ENCODE data around the gene MARF1.
"Not testable (repeated sequence)": the region's sequence is repeated elsewhere in the genome, so short reads cannot be mapped to it uniquely, and the experiment has no call there.

MARF1 gene

DNA sequence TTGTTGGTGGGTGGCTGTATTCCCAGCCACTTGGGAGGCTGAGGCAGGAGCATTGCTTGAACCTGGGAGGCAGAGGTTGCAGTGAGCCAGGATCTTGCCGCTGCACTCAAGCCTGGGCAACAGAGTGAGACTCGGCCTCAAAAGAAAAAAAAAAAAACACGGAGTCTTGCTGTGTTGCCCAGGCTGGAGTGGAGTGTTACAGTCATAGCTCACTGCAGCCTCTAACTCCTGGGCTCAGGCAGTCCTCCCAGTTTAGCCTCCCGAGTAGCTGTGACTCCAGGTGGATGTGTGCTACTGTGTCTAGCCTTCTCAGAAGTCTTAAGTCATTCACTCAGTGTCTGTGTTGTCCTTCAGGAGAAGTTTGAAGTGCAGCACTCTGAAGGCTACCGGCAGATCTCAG, 34.5 kb upstream of the MARF1 start:
- TF ChIP-seq, protein P1, sequence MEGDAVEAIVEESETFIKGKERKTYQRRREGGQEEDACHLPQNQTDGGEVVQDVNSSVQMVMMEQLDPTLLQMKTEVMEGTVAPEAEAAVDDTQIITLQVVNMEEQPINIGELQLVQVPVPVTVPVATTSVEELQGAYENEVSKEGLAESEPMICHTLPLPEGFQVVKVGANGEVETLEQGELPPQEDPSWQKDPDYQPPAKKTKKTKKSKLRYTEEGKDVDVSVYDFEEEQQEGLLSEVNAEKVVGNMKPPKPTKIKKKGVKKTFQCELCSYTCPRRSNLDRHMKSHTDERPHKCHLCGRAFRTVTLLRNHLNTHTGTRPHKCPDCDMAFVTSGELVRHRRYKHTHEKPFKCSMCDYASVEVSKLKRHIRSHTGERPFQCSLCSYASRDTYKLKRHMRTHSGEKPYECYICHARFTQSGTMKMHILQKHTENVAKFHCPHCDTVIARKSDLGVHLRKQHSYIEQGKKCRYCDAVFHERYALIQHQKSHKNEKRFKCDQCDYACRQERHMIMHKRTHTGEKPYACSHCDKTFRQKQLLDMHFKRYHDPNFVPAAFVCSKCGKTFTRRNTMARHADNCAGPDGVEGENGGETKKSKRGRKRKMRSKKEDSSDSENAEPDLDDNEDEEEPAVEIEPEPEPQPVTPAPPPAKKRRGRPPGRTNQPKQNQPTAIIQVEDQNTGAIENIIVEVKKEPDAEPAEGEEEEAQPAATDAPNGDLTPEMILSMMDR (IDR thresholded peaks at IDR 0.05; ENCODE audit: borderline replicate concordance, insufficient read depth, low read depth, low read length): no peak
- no peak overlapping the region for H3K4me3 ChIP-seq (ENCODE audit: low read depth, low read length)

- TF ChIP-seq, protein P1 (IDR thresholded peaks at IDR 0.05; ENCODE audit: borderline replicate concordance, insufficient read depth, low read depth, low read length): no peak
- no peak overlapping the region for H3K4me3 ChIP-seq (ENCODE audit: low read depth, low read length)
These were observed 33.6 kb upstream of the MARF1 start for GRCh38 chr16:15676506-15676905.

DNA sequence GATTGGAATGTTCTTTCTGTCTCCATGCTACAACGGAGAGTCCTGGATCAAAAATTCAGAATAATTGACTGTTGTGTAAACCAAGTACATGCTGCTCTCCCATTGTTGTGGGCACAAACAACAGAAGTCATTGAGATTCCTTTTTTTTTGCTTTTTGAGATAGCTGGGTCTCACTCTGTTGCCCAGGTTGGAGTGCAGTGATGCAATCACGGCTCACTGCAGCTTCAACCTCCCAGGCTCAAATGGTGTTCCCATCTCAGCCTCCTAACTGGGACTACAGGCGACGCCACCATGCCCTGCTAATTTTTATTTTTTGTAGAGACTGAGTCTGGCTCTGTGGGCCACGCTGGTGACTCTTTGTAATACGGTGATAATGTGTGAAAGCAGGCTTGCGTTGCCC, 31.6 kb upstream of the MARF1 start:
- no peak overlapping the region for H3K4me3 ChIP-seq (ENCODE audit: low read depth, low read length)
- TF ChIP-seq, protein P1 (IDR thresholded peaks at IDR 0.05; ENCODE audit: borderline replicate concordance, insufficient read depth, low read depth, low read length): no peak

DNA sequence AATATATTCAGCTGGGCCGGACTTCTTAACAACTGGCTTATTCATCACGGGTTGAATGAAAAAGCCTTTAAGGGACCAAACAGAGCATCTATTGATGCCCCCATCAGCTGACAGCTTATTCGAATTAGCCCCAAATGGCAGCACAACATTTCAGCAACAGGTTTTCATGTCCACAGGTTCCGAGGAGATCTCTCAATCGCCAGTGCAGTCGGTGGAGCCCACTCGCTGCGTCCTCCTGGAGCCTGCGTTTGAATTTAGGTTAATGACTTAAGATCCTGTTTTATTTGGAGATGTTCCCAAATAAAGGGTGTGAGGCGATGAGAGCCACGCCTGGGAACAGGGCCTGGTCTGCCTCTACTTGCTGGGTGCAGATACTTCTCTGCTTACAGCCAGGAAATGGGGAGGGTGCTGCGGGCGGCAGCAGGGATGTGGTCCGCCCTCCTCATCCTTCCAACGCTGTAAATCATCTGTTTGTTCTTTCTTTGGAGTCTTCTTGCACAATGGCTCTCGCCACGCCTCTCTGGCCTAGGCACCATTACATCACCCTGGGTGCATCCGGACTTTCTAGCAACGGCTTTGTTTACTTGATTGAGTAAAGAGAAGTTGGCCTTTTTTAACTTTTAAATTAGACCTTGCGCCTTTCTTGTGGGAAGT, 29.7 kb upstream of the MARF1 start:
- TF ChIP-seq, protein P1 (IDR thresholded peaks at IDR 0.05; ENCODE audit: borderline replicate concordance, insufficient read depth, low read depth, low read length): no peak
- no peak overlapping the region for H3K4me3 ChIP-seq (ENCODE audit: low read depth, low read length)

- H3K4me3 ChIP-seq (ENCODE audit: low read depth, low read length): not testable (repeated sequence)
These were observed 29.2 kb upstream of the MARF1 start for GRCh38 chr16:15672127-15672513.

DNA sequence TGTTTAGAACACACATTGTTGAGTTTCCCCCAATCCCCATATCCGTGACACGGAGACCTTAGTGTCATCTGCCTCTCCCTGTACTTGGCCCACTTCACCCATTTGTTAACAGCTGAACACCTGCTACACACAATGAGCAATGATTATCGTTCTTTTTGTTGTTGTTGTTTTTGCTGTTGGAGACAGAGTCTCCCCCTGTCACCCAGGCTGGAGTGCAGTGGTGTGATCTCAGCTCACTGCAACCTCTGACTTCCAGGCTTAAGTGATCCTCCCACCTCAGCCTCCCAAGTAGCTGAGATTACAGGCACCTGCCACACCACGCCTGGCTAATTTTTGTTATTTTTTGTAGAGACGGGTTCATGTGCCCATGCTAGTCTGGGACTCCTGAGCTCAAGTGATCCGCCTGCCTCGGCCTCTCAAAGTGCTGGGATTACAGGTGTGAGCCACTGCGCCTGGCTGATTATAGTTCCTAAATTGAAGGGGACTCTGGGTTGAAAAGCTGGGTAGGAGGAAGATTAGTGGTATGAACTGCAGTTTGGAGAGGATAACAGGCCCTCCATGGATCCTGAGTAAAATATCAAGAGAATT, 28.7 kb upstream of the MARF1 start:
- TF ChIP-seq, protein P1 (IDR thresholded peaks at IDR 0.05; ENCODE audit: borderline replicate concordance, insufficient read depth, low read depth, low read length): no peak
- no peak overlapping the region for H3K4me3 ChIP-seq (ENCODE audit: low read depth, low read length)

GRCh38 chr16:15667091-15667742, 24.3 kb upstream of the MARF1 start:
- no peak overlapping the region for H3K4me3 ChIP-seq (ENCODE audit: low read depth, low read length)
- TF ChIP-seq, protein P1 (IDR thresholded peaks at IDR 0.05; ENCODE audit: borderline replicate concordance, insufficient read depth, low read depth, low read length): no peak
